Measurements from ENCODE around the gene HNF4A.

GRCh38 chr20:44334709-44335108, 20.8 kb upstream of the HNF4A start:
- TF ChIP-seq POLR2A (IDR thresholded peaks at IDR 0.05; ENCODE audit: low read depth, low read length) (no peak), GATA2 (IDR thresholded peaks at IDR 0.05; ENCODE audit: insufficient read depth, insufficient read length, low read depth, low read length) (no peak), EZH2 (IDR thresholded peaks at IDR 0.05; ENCODE audit: borderline replicate concordance, low read depth, low read length, severe bottlenecking) (no peak), MYC (IDR thresholded peaks at IDR 0.05; ENCODE audit: low read depth, low read length) (no peak)
- TF ChIP-seq, protein P1, sequence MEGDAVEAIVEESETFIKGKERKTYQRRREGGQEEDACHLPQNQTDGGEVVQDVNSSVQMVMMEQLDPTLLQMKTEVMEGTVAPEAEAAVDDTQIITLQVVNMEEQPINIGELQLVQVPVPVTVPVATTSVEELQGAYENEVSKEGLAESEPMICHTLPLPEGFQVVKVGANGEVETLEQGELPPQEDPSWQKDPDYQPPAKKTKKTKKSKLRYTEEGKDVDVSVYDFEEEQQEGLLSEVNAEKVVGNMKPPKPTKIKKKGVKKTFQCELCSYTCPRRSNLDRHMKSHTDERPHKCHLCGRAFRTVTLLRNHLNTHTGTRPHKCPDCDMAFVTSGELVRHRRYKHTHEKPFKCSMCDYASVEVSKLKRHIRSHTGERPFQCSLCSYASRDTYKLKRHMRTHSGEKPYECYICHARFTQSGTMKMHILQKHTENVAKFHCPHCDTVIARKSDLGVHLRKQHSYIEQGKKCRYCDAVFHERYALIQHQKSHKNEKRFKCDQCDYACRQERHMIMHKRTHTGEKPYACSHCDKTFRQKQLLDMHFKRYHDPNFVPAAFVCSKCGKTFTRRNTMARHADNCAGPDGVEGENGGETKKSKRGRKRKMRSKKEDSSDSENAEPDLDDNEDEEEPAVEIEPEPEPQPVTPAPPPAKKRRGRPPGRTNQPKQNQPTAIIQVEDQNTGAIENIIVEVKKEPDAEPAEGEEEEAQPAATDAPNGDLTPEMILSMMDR (IDR thresholded peaks at IDR 0.05; ENCODE audit: extremely low read depth in 1 of 2, insufficient read depth in 1 of 2, low read depth in 1 of 2, low read length in 2 of 2): no peak
